ENCODE data around the gene HSP90AA1. TPM values are rescaled to one million over a fixed set of nuclear protein-coding genes. Genes with fewer than 3 reads are reported as not detected.
"Not testable (repeated sequence)": the region's sequence is repeated elsewhere in the genome, so short reads cannot be mapped to it uniquely, and the experiment has no call there.

The HSP90AA1 gene
- total RNA-seq: 648 and 691 TPM in 2 replicates

DNA sequence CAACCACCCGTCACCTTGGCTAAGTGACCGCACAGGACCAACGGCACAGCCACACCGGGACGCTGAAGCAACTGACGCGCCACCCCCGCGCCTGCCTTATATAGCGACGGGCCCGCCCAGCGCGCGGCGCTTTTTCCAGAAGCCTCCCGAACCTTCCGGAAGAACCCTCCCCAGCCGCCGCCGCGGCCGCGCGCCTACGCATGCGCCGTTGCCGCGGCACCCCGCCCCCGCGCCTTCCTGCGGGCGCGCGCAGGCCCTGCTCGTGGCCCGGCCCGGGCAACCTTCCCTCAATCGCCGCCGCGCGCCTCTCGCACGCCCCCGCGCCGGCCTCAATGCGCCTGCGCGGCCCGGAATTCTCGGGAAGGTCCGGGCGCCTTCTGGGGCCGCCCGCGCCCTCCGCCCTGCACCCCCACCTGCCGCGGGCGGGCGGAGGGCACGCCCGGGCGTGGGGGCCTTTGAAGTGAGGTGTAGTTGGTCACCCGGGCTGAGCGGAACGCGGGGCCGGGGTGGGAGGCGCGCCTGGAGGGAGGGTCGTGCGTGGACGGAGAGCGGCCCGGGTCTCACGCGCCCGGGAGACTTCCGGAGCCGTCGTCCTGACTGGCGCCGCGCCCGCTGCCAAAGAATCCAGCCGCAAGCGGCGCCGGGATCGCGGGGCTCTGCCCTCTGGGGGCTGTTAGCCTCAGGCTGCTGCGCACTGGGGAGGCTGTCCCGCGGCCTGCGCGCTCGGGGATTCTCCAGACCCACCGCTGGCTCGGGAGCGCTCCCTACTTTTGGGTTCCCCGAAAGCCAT, at the start of gene HSP90AA1:
TSS of gene HSP90AA1 (minus strand) at position 73 of the 790 bp plus-strand sequence. CDS start 666 bp downstream, outside the sequence.
- H3K36me3 ChIP-seq (ENCODE audit: control insufficient read depth, insufficient read depth, low read length): peaks cover 3% of the 10 kb centered on the region
- DNase-seq (ENCODE audit: low read depth): peak; percentile 57
- TF ChIP-seq, protein P1, sequence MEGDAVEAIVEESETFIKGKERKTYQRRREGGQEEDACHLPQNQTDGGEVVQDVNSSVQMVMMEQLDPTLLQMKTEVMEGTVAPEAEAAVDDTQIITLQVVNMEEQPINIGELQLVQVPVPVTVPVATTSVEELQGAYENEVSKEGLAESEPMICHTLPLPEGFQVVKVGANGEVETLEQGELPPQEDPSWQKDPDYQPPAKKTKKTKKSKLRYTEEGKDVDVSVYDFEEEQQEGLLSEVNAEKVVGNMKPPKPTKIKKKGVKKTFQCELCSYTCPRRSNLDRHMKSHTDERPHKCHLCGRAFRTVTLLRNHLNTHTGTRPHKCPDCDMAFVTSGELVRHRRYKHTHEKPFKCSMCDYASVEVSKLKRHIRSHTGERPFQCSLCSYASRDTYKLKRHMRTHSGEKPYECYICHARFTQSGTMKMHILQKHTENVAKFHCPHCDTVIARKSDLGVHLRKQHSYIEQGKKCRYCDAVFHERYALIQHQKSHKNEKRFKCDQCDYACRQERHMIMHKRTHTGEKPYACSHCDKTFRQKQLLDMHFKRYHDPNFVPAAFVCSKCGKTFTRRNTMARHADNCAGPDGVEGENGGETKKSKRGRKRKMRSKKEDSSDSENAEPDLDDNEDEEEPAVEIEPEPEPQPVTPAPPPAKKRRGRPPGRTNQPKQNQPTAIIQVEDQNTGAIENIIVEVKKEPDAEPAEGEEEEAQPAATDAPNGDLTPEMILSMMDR (IDR thresholded peaks at IDR 0.05; ENCODE audit: insufficient read depth, low read length, poor library complexity, severe bottlenecking): peak; percentile 19
- peak within 1 kb of the TSS; percentile 84 for H3K4me3 ChIP-seq (ENCODE audit: low read depth, low read length)
- no peaks in the 10 kb centered on the region for H3K27me3 ChIP-seq (ENCODE audit: control insufficient read depth, insufficient read depth, low read length)

DNA sequence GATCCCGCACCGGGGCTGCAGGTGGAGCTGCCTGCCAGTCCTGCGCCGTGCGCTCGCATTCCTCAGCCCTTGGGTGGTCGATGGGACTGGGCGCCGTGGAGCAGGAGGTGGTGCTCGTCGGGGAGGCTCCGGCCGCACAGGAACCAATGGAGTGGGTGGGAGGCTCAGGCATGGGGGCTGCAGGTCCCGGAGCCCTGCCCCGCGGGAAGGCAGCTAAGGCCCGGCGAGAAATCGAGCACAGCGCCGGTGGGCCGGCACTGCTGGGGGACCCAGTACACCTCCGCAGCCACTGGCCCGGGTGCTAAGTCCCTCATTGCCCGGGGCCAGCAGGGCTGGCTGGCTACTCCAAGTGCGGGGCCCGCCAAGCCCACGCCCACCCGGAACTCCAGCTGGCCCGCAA, 48.6 kb upstream of the HSP90AA1 start:
- DNase-seq (ENCODE audit: low read depth); H3K4me3 ChIP-seq (ENCODE audit: low read depth, low read length): not testable (repeated sequence)

DNA sequence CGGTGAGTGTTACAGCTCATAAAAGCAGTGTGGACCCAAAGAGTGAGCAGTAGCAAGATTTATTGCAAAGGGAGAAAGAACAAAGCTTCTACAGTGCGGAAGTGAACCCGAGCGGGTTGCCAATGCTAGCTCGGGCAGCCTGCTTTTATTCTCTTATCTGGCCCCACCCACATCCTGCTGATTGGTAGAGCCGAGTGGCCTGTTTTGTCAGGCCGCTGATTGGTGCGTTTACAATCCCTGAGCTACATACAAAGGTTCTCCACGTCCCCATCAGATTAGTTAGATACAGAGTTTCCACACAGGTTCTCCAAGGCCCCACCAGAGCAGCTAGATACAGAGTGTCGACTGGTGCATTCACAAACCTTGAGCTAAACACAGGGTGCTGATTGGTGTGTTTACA, 47.9 kb upstream of the HSP90AA1 start:
- H3K36me3 ChIP-seq (ENCODE audit: control insufficient read depth, insufficient read depth, low read length); H3K27me3 ChIP-seq (ENCODE audit: control insufficient read depth, insufficient read depth, low read length); DNase-seq (ENCODE audit: low read depth); H3K4me3 ChIP-seq (ENCODE audit: low read depth, low read length): not testable (repeated sequence)

More for the DNA sequence above, 48.6 kb upstream of the HSP90AA1 start:
- not testable (repeated sequence) for H3K36me3 ChIP-seq (ENCODE audit: control insufficient read depth, insufficient read depth, low read length); H3K27me3 ChIP-seq (ENCODE audit: control insufficient read depth, insufficient read depth, low read length)

DNA sequence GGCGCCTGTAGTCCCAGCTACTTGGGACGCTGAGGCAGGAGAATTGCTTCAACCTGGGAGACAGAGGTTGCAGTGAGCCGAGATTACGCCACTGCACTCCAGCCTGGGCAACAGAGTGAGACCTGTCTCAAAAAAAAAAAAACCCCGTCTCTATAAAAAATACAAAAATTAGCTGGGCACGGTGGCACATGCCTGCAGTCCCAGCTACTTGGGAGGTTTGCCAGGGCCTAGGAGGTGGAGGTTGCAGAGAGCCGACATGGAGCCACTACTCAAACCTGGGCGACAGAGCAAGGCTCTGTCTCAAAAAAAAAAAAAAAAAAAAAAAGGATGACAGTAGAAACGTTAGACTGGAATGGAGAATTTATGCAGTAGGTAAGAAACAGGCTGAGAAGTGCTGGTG, 47.2 kb upstream of the HSP90AA1 start:
- DNase-seq (ENCODE audit: low read depth); H3K36me3 ChIP-seq (ENCODE audit: control insufficient read depth, insufficient read depth, low read length); H3K27me3 ChIP-seq (ENCODE audit: control insufficient read depth, insufficient read depth, low read length); H3K4me3 ChIP-seq (ENCODE audit: low read depth, low read length): not testable (repeated sequence)

DNA sequence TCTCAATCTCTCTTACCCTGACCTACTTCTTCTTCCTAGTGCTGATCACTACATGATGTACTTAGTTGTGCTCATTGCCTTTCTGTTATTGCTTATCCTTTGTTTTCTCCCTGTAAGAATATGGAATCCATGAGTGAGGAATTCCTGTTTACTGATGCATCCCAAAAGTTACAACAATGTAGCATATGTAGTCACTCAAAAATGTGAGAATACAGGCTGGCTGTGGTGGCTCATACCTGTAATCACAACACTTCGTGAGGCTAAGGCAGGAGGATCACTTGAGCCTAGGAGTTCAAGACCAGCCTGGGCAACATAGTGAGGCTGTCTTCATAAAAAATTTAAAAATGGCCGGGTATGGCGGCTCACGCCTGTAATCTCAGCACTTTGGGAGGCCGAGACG, 44.9 kb upstream of the HSP90AA1 start:
- Histone ChIP-seq H3K4me3 (ENCODE audit: low read depth, low read length) (no peak overlapping the region), H3K27me3 (ENCODE audit: control insufficient read depth, insufficient read depth, low read length) (no peaks in the 10 kb centered on the region), H3K36me3 (ENCODE audit: control insufficient read depth, insufficient read depth, low read length) (no peaks in the 10 kb centered on the region)
- no peak for DNase-seq (ENCODE audit: low read depth)
- TF ChIP-seq, protein P1 (IDR thresholded peaks at IDR 0.05; ENCODE audit: insufficient read depth, low read length, poor library complexity, severe bottlenecking): no peak

DNA sequence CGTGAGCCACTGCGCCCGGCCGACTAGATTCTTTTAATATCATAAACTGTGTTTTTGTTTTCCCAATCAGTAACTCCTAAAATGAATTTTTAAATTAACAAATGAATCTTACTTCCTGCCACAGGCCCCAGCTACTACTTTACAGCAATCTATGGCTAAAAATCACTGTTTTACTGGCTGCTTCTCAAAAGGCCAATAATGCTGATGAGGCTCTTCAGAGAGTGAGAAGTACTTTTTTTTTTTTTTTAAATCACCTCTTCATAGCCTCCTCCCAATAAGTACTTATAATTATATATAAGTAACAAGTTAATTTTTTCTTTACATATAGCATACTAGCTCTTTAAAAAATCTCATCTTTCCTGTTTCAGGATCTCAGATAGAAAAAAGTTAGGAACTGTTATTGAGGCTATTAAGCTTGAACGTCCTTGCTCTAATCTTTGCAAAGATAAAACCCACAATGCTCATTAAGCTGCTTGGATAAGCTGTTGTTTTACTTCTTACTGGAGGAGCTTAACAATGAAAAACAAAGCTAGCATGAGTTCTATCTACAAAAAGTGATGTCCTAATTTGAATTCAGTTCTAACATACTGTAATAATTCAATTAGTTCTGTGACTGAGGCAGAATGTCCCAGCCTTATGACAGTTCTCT, 40.1 kb upstream of the HSP90AA1 start:
- Histone ChIP-seq H3K4me3 (ENCODE audit: low read depth, low read length) (no peak overlapping the region), H3K36me3 (ENCODE audit: control insufficient read depth, insufficient read depth, low read length) (no peaks in the 10 kb centered on the region), H3K27me3 (ENCODE audit: control insufficient read depth, insufficient read depth, low read length) (no peaks in the 10 kb centered on the region)
- DNase-seq (ENCODE audit: low read depth): no peak
- TF ChIP-seq, protein P1 (IDR thresholded peaks at IDR 0.05; ENCODE audit: insufficient read depth, low read length, poor library complexity, severe bottlenecking): no peak

DNA sequence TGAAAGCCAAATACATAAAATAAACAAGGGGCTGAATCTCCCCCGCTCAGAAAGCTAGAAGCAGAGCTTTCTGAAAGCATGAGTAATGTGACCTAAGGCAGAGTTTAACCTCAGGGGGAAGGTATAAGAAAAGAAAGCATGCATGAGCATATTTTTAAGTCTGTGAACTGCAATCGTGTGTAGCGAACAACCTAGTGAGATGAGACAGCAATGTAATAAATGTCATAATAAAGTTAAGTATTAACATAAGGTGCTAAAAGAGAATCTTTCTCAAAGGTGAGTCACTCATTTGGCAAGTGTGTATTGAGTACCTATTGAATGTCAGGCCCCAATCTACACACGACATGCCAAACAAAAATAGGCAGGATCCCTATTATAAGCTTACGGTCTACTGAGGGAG, 38.7 kb upstream of the HSP90AA1 start:
- TF ChIP-seq, protein P1 (IDR thresholded peaks at IDR 0.05; ENCODE audit: insufficient read depth, low read length, poor library complexity, severe bottlenecking): no peak
- H3K4me3 ChIP-seq (ENCODE audit: low read depth, low read length): no peak overlapping the region
- peak; percentile 73 for DNase-seq (ENCODE audit: low read depth)

More for the DNA sequence above, 38.7 kb upstream of the HSP90AA1 start:
- no peaks in the 10 kb centered on the region for H3K27me3 ChIP-seq (ENCODE audit: control insufficient read depth, insufficient read depth, low read length)
- H3K36me3 ChIP-seq (ENCODE audit: control insufficient read depth, insufficient read depth, low read length): no peaks in the 10 kb centered on the region
